HCT116 (cell line): ENCODE measurements around the gene PHF21B. TPM values are rescaled to one million over a fixed set of nuclear protein-coding genes. Genes with fewer than 3 reads are reported as not detected.

Experiments
- ATAC-seq: fragments of 200-7000 bp; cut with Tn5 transposase; 2 replicates; pipeline ENCODE4 v1.9.1; 2020; ENCODE audit warnings: mild to moderate bottlenecking, moderate library complexity
- BruUV-seq: library from RNA; stranded (reverse); fragments of 400-500 nt; replicated peaks from 2 replicates; lab custom pipeline; 2021; lab: Mats Ljungman, UMichigan
- CTCF ChIA-PET: fragments of 300-600 bp; sonication (Branson Sonifier 250); formaldehyde crosslinking; loops from one replicate; lab custom pipeline; 2021; ENCODE audit warnings: antibody characterized with exemption; lab: Charles Lee
- POLR2A ChIA-PET: fragments of 300-600, 350-600 bp; sonication (Branson Sonifier 250); formaldehyde crosslinking; loops from one replicate; lab custom pipeline; 2021; ENCODE audit warnings: antibody characterized with exemption; lab: Charles Lee
- RAD21 ChIA-PET, 2 experiments: fragments of 300-600 bp; sonication (Branson Sonifier 250); formaldehyde crosslinking; loops; one replicate each; lab custom pipeline; 2023; ENCODE audit warnings: low total read pairs in 2 of 2; ENCODE audit not compliant: uncharacterized antibody in 2 of 2, unreplicated experiment in 2 of 2, low non-redundant PET in 1 of 2; lab: Charles Lee
- DNase-seq: peaks from one replicate; pipeline ENCODE4 v3.0.0-alpha.2; 2010; ENCODE audit warnings: low read depth, low spot score
- H2AFZ ChIP-seq: fragments of 200-600 bp; shearing (Covaris generic), sonication (generic); 2 replicates; pipeline ENCODE4 v1.6.1; 2017; ENCODE audit warnings: low read depth, mixed run types, mixed read lengths, antibody characterized with exemption, low read length; ENCODE audit not compliant: poor library complexity, severe bottlenecking
- H3K27ac ChIP-seq: 2 replicates; pipeline ENCODE4 v1.5.1; 2012; ENCODE audit warnings: low read depth, low read length
- H3K27me3 ChIP-seq: fragments of 200-600 bp; sonication (generic); 2 replicates; pipeline ENCODE4 v1.6.1; 2016; ENCODE audit warnings: mixed run types, low read length, mixed read lengths; ENCODE audit not compliant: insufficient read depth
- H3K36me3 ChIP-seq, 2 experiments: fragments of 200-500 bp in 1 of 2; fragments of 200-600 bp in 1 of 2; sonication (Bioruptor generic) in 1 of 2; sonication (generic) in 1 of 2; 2 replicates each; pipeline versions ENCODE4 v1.5.1 to v1.6.1; 2014 to 2016; ENCODE audit warnings: low read length in 2 of 2, inconsistent platforms in 1 of 2, mixed read lengths in 1 of 2, mixed run types in 1 of 2; ENCODE audit not compliant: insufficient read depth in 2 of 2, control insufficient read depth in 1 of 2
- H3K4me1 ChIP-seq, 2 experiments: fragments of 200-600 bp in 1 of 2; sonication (generic) in 1 of 2; 2 replicates each; pipeline versions ENCODE4 v1.5.1 to v1.6.1; 2012 to 2017; ENCODE audit warnings: low read length in 2 of 2, inconsistent platforms in 1 of 2, mild to moderate bottlenecking in 1 of 2, mixed read lengths in 1 of 2, mixed run types in 1 of 2, moderate library complexity in 1 of 2; ENCODE audit not compliant: insufficient read depth in 2 of 2, control insufficient read depth in 1 of 2
- H3K4me2 ChIP-seq: fragments of 200-600 bp; sonication (generic); 2 replicates; pipeline ENCODE4 v1.6.1; 2017; ENCODE audit warnings: mixed run types, low read length, mixed read lengths
- H3K4me3 ChIP-seq, 2 experiments: fragments of 200-600 bp in 1 of 2; sonication (generic) in 1 of 2; replicated peaks in 1 of 2; 2 replicates each; pipeline ENCODE4 v1.5.1; 2011 to 2016; ENCODE audit warnings: low read length in 2 of 2, control low read depth in 1 of 2, low read depth in 1 of 2, mild to moderate bottlenecking in 1 of 2, mixed read lengths in 1 of 2, mixed run types in 1 of 2
- H3K79me2 ChIP-seq: fragments of 200-600 bp; sonication (generic); 2 replicates; pipeline ENCODE4 v1.6.1; 2017; ENCODE audit warnings: mild to moderate bottlenecking, mixed run types, low read length, moderate library complexity, mixed read lengths; ENCODE audit not compliant: insufficient read depth
- H3K9ac ChIP-seq: fragments of 200-600 bp; sonication (generic); 2 replicates; pipeline ENCODE4 v1.6.1; 2016; ENCODE audit warnings: low read length, mixed read lengths
- H3K9me2 ChIP-seq: fragments of 200-600 bp; sonication (generic), shearing (Covaris generic); 2 replicates; pipeline ENCODE4 v1.6.1; 2017; ENCODE audit warnings: mixed run types, mild to moderate bottlenecking, moderate library complexity; ENCODE audit not compliant: insufficient read depth
- H3K9me3 ChIP-seq, 2 experiments: fragments of 200-500 bp in 1 of 2; fragments of 200-600 bp in 1 of 2; sonication (Bioruptor generic) in 1 of 2; sonication (generic) in 1 of 2; 2 replicates each; pipeline ENCODE4 v1.6.1; 2014 to 2017; ENCODE audit warnings: low read length in 2 of 2, mixed read lengths in 2 of 2, inconsistent platforms in 1 of 2, low read depth in 1 of 2, mild to moderate bottlenecking in 1 of 2, mixed run types in 1 of 2, moderate library complexity in 1 of 2; ENCODE audit not compliant: control insufficient read depth in 1 of 2, insufficient read depth in 1 of 2
- H4K20me1 ChIP-seq: fragments of 200-600 bp; sonication (generic), shearing (Covaris generic); 2 replicates; pipeline ENCODE4 v1.6.1; 2017; ENCODE audit warnings: mixed run types, mild to moderate bottlenecking, moderate library complexity; ENCODE audit not compliant: insufficient read depth
- CEBPB ChIP-seq: IDR thresholded peaks from 2 replicates; pipeline ENCODE4 v1.6.1; 2012; ENCODE audit warnings: low read depth
- EGR1 ChIP-seq: IDR thresholded peaks from 2 replicates; pipeline ENCODE4 v1.6.1; 2012; ENCODE audit warnings: low read depth
- ELF1 ChIP-seq: IDR thresholded peaks from 2 replicates; pipeline ENCODE4 v1.6.1; 2012; ENCODE audit warnings: low read depth, borderline replicate concordance
- EZH2phosphoT487 ChIP-seq: fragments of 200-600 bp; IDR thresholded peaks from 2 replicates; pipeline ENCODE4 v1.6.1; 2018; ENCODE audit warnings: antibody characterized with exemption, borderline replicate concordance
- POLR2A ChIP-seq: IDR thresholded peaks from 2 replicates; pipeline ENCODE4 v1.7.0; 2011; ENCODE audit warnings: borderline replicate concordance; ENCODE audit not compliant: insufficient read depth, insufficient read length; ENCODE audit errors: extremely low read depth
- POLR2AphosphoS5 ChIP-seq: IDR thresholded peaks from 2 replicates; pipeline ENCODE4 v1.6.1; 2011; ENCODE audit warnings: mild to moderate bottlenecking, low read depth, low read length, moderate library complexity
- RAD21 ChIP-seq: IDR thresholded peaks from 2 replicates; pipeline ENCODE4 v1.6.1; 2012; ENCODE audit warnings: low read depth, mild to moderate bottlenecking
- SRF ChIP-seq: IDR thresholded peaks from 2 replicates; pipeline ENCODE4 v1.6.1; 2012; ENCODE audit warnings: low read depth
- TCF7L2 ChIP-seq: IDR thresholded peaks from 2 replicates; pipeline ENCODE4 v1.7.0; 2011; ENCODE audit warnings: borderline replicate concordance, inconsistent platforms; ENCODE audit not compliant: insufficient read depth, insufficient read length; ENCODE audit errors: extremely low read depth
- YY1 ChIP-seq: IDR thresholded peaks from 2 replicates; pipeline ENCODE4 v1.6.1; 2011; ENCODE audit warnings: low read length, low read depth, moderate library complexity, mild to moderate bottlenecking; ENCODE audit not compliant: insufficient replicate concordance; ENCODE audit errors: extremely low read depth
- ZBTB33 ChIP-seq: IDR thresholded peaks from 2 replicates; pipeline ENCODE4 v1.6.1; 2011; ENCODE audit warnings: mild to moderate bottlenecking, low read length, moderate library complexity; ENCODE audit not compliant: insufficient replicate concordance; ENCODE audit errors: extremely low read depth
- ZFX ChIP-seq: fragments of 450-650 bp; IDR thresholded peaks from 2 replicates; pipeline ENCODE4 v1.6.1; 2017
- intact Hi-C: fragments of 100-400 bp; cut with micrococcal nuclease; formaldehyde crosslinking; loops from 2 replicates; pipeline ENCODE4 v1.10.0; 2022
- total RNA-seq: library from RNA; stranded (reverse); gene quantifications from one replicate; pipeline ENCODE4 v1.2.1, GENCODE V29; 2021; ENCODE audit not compliant: unreplicated experiment
- TF ChIP-seq, protein P1 (sequence below): IDR thresholded peaks from 2 replicates; pipeline ENCODE4 v1.6.1; 2012; ENCODE audit warnings: low read depth
- TF ChIP-seq, protein P2 (sequence below): IDR thresholded peaks from 2 replicates; pipeline ENCODE4 v1.6.1; 2012
- TF ChIP-seq, protein P3 (sequence below), 3 experiments: fragments of 200-600 bp in 1 of 3; sonication (generic) in 1 of 3; IDR thresholded peaks in 2 of 3; conservative IDR thresholded peaks in 1 of 3; 2 replicates each; pipeline ENCODE4 v1.5.1; 2012 to 2017; ENCODE audit warnings: low read depth in 2 of 3, low read length in 2 of 3, antibody characterized with exemption in 1 of 3, borderline replicate concordance in 1 of 3, control low read depth in 1 of 3, mild to moderate bottlenecking in 1 of 3, mixed read lengths in 1 of 3, mixed run types in 1 of 3, moderate library complexity in 1 of 3; ENCODE audit not compliant: insufficient read depth in 1 of 3

PHF21B gene
- total RNA-seq, 1 experiment from 2014 or later, result not detected

GRCh38 chr22:44934454-44934735 is 75.4 kb downstream of the PHF21B start (continued):
- TF ChIP-seq, protein P1, sequence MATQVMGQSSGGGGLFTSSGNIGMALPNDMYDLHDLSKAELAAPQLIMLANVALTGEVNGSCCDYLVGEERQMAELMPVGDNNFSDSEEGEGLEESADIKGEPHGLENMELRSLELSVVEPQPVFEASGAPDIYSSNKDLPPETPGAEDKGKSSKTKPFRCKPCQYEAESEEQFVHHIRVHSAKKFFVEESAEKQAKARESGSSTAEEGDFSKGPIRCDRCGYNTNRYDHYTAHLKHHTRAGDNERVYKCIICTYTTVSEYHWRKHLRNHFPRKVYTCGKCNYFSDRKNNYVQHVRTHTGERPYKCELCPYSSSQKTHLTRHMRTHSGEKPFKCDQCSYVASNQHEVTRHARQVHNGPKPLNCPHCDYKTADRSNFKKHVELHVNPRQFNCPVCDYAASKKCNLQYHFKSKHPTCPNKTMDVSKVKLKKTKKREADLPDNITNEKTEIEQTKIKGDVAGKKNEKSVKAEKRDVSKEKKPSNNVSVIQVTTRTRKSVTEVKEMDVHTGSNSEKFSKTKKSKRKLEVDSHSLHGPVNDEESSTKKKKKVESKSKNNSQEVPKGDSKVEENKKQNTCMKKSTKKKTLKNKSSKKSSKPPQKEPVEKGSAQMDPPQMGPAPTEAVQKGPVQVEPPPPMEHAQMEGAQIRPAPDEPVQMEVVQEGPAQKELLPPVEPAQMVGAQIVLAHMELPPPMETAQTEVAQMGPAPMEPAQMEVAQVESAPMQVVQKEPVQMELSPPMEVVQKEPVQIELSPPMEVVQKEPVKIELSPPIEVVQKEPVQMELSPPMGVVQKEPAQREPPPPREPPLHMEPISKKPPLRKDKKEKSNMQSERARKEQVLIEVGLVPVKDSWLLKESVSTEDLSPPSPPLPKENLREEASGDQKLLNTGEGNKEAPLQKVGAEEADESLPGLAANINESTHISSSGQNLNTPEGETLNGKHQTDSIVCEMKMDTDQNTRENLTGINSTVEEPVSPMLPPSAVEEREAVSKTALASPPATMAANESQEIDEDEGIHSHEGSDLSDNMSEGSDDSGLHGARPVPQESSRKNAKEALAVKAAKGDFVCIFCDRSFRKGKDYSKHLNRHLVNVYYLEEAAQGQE, result no peak
- no peak for TF ChIP-seq RAD21

GRCh38 chr22:44933666-44934453 is 75.9 kb downstream of the PHF21B start:
- no peak for ATAC-seq
- H3K9ac ChIP-seq, result no peak overlapping the region
- no peak for DNase-seq
- RAD21 ChIA-PET, result no interaction called here
- POLR2A ChIA-PET, result no interaction called here
- H3K79me2 ChIP-seq, result no peaks in the 10 kb centered on the region
- no peaks in the 10 kb centered on the region for H4K20me1 ChIP-seq
- H3K4me2 ChIP-seq, result no peak overlapping the region
- H3K27ac ChIP-seq, result no peak overlapping the region
- H3K4me3 ChIP-seq, result no peak overlapping the region
- no peak overlapping the region for H2AFZ ChIP-seq
- intact Hi-C loops, result no loop called here
- CTCF ChIA-PET, result no interaction called here
- H3K36me3 ChIP-seq, result no peaks in the 10 kb centered on the region
- H3K9me2 ChIP-seq, result no peaks in the 10 kb centered on the region
- H3K4me1 ChIP-seq, result no peaks in the 10 kb centered on the region
- H3K9me3 ChIP-seq, result no peaks in the 10 kb centered on the region
- no TSS peak for BruUV-seq
- H3K27me3 ChIP-seq, result no peaks in the 10 kb centered on the region
- TF ChIP-seq TCF7L2 (no peak), EGR1 (no peak), ZFX (no peak), CEBPB (no peak), ZBTB33 (no peak), SRF (no peak), YY1 (no peak), POLR2A (no peak), RAD21 (no peak), EZH2phosphoT487 (no peak), POLR2AphosphoS5 (no peak), ELF1 (no peak)
- TF ChIP-seq, protein P2, sequence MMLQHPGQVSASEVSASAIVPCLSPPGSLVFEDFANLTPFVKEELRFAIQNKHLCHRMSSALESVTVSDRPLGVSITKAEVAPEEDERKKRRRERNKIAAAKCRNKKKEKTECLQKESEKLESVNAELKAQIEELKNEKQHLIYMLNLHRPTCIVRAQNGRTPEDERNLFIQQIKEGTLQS, result no peak
- TF ChIP-seq, protein P3, sequence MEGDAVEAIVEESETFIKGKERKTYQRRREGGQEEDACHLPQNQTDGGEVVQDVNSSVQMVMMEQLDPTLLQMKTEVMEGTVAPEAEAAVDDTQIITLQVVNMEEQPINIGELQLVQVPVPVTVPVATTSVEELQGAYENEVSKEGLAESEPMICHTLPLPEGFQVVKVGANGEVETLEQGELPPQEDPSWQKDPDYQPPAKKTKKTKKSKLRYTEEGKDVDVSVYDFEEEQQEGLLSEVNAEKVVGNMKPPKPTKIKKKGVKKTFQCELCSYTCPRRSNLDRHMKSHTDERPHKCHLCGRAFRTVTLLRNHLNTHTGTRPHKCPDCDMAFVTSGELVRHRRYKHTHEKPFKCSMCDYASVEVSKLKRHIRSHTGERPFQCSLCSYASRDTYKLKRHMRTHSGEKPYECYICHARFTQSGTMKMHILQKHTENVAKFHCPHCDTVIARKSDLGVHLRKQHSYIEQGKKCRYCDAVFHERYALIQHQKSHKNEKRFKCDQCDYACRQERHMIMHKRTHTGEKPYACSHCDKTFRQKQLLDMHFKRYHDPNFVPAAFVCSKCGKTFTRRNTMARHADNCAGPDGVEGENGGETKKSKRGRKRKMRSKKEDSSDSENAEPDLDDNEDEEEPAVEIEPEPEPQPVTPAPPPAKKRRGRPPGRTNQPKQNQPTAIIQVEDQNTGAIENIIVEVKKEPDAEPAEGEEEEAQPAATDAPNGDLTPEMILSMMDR (IDR thresholded peaks at IDR 0.05 in 2 of 3, conservative IDR thresholded peaks at IDR 0.05 in 1 of 3; ENCODE audit: borderline replicate concordance in 1 of 3, insufficient read depth in 1 of 3, low read depth in 2 of 3, low read length in 2 of 3), result no peak
